ENCODE measurements around the gene POU5F1. TPM values are rescaled to one million over a fixed set of nuclear protein-coding genes. Genes with fewer than 3 reads are reported as not detected.

The POU5F1 gene
- polyA plus RNA-seq, 1 donor (not counting 4 experiments of a cell fraction or from before 2014, with no cell fraction given) = 1.6 TPM

GRCh38 chr6:31143148-31143547, 27.3 kb downstream of the POU5F1 start:
- Histone ChIP-seq H3K4me1 (ENCODE audit: control insufficient read depth, extremely low read depth, insufficient read depth, low read length) (peaks cover 7% of the 10 kb centered on the region), H3K36me3 (ENCODE audit: control insufficient read depth in 2 of 2, extremely low read depth in 1 of 2, insufficient read depth in 2 of 2, low read length in 2 of 2) (peaks cover 2 to 3% of the 10 kb centered on the region in 2 experiments), H3K9me3 (ENCODE audit: control insufficient read depth, low read depth, low read length) (no peaks in the 10 kb centered on the region), H3K9me1 (ENCODE audit: control insufficient read depth, extremely low read depth, insufficient read depth, low read length) (no peaks in the 10 kb centered on the region), H3K27ac (ENCODE audit: control insufficient read depth, insufficient read depth, low read length) (no peak overlapping the region), H3K9ac (ENCODE audit: control insufficient read depth, extremely low read depth, insufficient read depth, low read length) (no peak overlapping the region), H2AFZ (ENCODE audit: control insufficient read depth, low read length) (no peak overlapping the region), H4K20me1 (ENCODE audit: control insufficient read depth, extremely low read depth, insufficient read depth, low read length) (no peaks in the 10 kb centered on the region), H3K79me2 (ENCODE audit: control insufficient read depth, insufficient read depth, low read length) (no peaks in the 10 kb centered on the region), H3K4me3 (ENCODE audit: control insufficient read depth in 2 of 3, extremely low read depth in 1 of 3, insufficient read depth in 2 of 3, low read depth in 1 of 3, low read length in 3 of 3) (no peak overlapping the region), H3K27me3 (ENCODE audit: control insufficient read depth, extremely low read depth, insufficient read depth, low read length) (no peaks in the 10 kb centered on the region), H3K4me2 (ENCODE audit: control insufficient read depth, extremely low read depth, insufficient read depth, low read depth, low read length) (no peak overlapping the region)
- DNase-seq (ENCODE audit: low read depth, low spot score) (no peak), FAIRE-seq (no peak)
- no peak for TF ChIP-seq CTCF (optimal IDR thresholded peaks at IDR 0.05 in 1 of 3, IDR thresholded peaks at IDR 0.05 in 1 of 3, conservative IDR thresholded peaks at IDR 0.05 in 1 of 3; ENCODE audit: extremely low read depth in 1 of 3, insufficient read depth in 2 of 3, low read length in 3 of 3)
- no peak for TF ChIP-seq EZH2 (IDR thresholded peaks at IDR 0.05; ENCODE audit: low read length)
- dilution Hi-C loops (cut with MboI; ENCODE audit: extremely low pct_ligation_motif_present, low sequenced_read_pairs) = no loop called here

GRCh38 chr6:31142361-31142761, 28.1 kb downstream of the POU5F1 start:
- no peak for FAIRE-seq
- Histone ChIP-seq H2AFZ (ENCODE audit: control insufficient read depth, low read length) (no peak overlapping the region), H3K4me2 (ENCODE audit: control insufficient read depth, extremely low read depth, insufficient read depth, low read depth, low read length) (no peak overlapping the region), H3K36me3 (ENCODE audit: control insufficient read depth in 2 of 2, extremely low read depth in 1 of 2, insufficient read depth in 2 of 2, low read length in 2 of 2) (peaks cover 2 to 3% of the 10 kb centered on the region in 2 experiments), H3K9me3 (ENCODE audit: control insufficient read depth, low read depth, low read length) (no peaks in the 10 kb centered on the region), H4K20me1 (ENCODE audit: control insufficient read depth, extremely low read depth, insufficient read depth, low read length) (no peaks in the 10 kb centered on the region), H3K27me3 (ENCODE audit: control insufficient read depth, extremely low read depth, insufficient read depth, low read length) (no peaks in the 10 kb centered on the region), H3K79me2 (ENCODE audit: control insufficient read depth, insufficient read depth, low read length) (no peaks in the 10 kb centered on the region), H3K4me1 (ENCODE audit: control insufficient read depth, extremely low read depth, insufficient read depth, low read length) (peaks cover 10% of the 10 kb centered on the region), H3K9me1 (ENCODE audit: control insufficient read depth, extremely low read depth, insufficient read depth, low read length) (no peaks in the 10 kb centered on the region), H3K9ac (ENCODE audit: control insufficient read depth, extremely low read depth, insufficient read depth, low read length) (no peak overlapping the region), H3K27ac (ENCODE audit: control insufficient read depth, insufficient read depth, low read length) (no peak overlapping the region), H3K4me3 (ENCODE audit: control insufficient read depth in 2 of 3, extremely low read depth in 1 of 3, insufficient read depth in 2 of 3, low read depth in 1 of 3, low read length in 3 of 3) (no peak overlapping the region)
- DNase-seq (ENCODE audit: low read depth, low spot score) = no peak
- no peak for TF ChIP-seq CTCF (optimal IDR thresholded peaks at IDR 0.05 in 1 of 3, IDR thresholded peaks at IDR 0.05 in 1 of 3, conservative IDR thresholded peaks at IDR 0.05 in 1 of 3; ENCODE audit: extremely low read depth in 1 of 3, insufficient read depth in 2 of 3, low read length in 3 of 3)
- no peak for TF ChIP-seq EZH2 (IDR thresholded peaks at IDR 0.05; ENCODE audit: low read length)
- dilution Hi-C loops (cut with MboI; ENCODE audit: extremely low pct_ligation_motif_present, low sequenced_read_pairs) = no loop called here
